Fibroblast of villous mesenchyme (primary cell): ENCODE measurements around the gene SMAD2. TPM values are rescaled to one million over a fixed set of nuclear protein-coding genes. Genes with fewer than 3 reads are reported as not detected.

Source experiments
- DNase-seq: peaks from one replicate; pipeline ENCODE4 v3.0.0-alpha.2; 2010; ENCODE audit warnings: low read depth
- H3K4me3 ChIP-seq: 2 replicates; pipeline ENCODE4 v1.5.1; 2011; ENCODE audit warnings: low read depth, mild to moderate bottlenecking, low read length
- total RNA-seq: library from RNA; depleted of rRNA; stranded (reverse); fragments of >200 nt; gene quantifications from 2 replicates; pipeline ENCODE4 v1.2.3, GENCODE V29; 2012
- TF ChIP-seq, protein P1 (sequence below): IDR thresholded peaks from 2 replicates; pipeline ENCODE4 v1.5.1; 2012; ENCODE audit warnings: low read depth, mild to moderate bottlenecking, low read length; ENCODE audit not compliant: insufficient read depth

The SMAD2 gene
- total RNA-seq, 1 donor, result 36.3 TPM

GRCh38 chr18:47793609-47794008 lies 136.8 kb downstream of the SMAD2 start:
- TF ChIP-seq, protein P1, sequence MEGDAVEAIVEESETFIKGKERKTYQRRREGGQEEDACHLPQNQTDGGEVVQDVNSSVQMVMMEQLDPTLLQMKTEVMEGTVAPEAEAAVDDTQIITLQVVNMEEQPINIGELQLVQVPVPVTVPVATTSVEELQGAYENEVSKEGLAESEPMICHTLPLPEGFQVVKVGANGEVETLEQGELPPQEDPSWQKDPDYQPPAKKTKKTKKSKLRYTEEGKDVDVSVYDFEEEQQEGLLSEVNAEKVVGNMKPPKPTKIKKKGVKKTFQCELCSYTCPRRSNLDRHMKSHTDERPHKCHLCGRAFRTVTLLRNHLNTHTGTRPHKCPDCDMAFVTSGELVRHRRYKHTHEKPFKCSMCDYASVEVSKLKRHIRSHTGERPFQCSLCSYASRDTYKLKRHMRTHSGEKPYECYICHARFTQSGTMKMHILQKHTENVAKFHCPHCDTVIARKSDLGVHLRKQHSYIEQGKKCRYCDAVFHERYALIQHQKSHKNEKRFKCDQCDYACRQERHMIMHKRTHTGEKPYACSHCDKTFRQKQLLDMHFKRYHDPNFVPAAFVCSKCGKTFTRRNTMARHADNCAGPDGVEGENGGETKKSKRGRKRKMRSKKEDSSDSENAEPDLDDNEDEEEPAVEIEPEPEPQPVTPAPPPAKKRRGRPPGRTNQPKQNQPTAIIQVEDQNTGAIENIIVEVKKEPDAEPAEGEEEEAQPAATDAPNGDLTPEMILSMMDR, result no peak
- no peak for DNase-seq
- no peak overlapping the region for H3K4me3 ChIP-seq

- no peak overlapping the region for H3K4me3 ChIP-seq
- no peak for DNase-seq
- TF ChIP-seq, protein P1, result no peak
These were observed 138.9 kb downstream of the SMAD2 start for GRCh38 chr18:47791461-47791985.

- H3K4me3 ChIP-seq, result no peak overlapping the region
- TF ChIP-seq, protein P1, result no peak
- no peak for DNase-seq
These were observed 140.4 kb downstream of the SMAD2 start for GRCh38 chr18:47790036-47790435.

DNA sequence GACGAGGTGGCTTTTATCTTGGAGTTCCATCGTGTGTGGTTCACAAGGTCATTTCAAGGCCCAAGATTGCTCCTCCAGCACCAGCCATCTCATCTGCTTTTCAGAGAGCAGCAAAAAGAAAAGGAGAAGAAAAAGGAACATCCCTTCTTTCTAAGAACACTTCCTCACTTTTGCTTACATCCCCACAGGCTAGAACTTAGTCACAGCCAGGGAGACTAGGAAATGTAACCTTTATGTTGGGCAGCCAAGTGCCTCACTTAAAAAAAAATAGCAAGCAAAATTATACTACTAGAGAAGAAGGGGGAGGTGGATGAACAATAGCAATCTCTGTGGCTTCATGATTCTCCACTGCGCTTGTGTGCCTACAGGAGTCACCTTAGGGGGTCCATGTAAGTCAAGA lies 141.8 kb downstream of the SMAD2 start:
- H3K4me3 ChIP-seq, result no peak overlapping the region
- no peak for DNase-seq
- TF ChIP-seq, protein P1, result no peak

DNA sequence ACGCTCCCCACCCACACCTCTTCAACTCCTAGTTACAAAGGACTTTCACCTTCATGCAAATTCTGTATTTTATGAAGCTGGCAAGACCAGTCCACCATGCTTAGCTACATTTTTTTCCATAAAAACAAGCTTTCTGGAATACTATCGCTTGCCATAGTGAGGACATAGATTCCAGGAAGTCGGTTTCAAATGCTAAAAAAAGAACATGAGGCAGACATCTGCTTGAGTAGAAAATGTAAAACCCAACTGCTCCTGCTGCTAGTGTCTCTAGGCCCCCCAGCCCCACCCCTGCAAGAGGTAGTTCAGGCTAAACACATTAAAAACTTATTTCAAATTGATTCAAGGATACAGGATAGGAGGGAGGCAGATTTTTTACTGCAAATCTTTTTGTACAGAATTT lies 148.9 kb downstream of the SMAD2 start:
- H3K4me3 ChIP-seq, result no peak overlapping the region
- DNase-seq, result no peak
- TF ChIP-seq, protein P1, result no peak

GRCh38 chr18:47780011-47780725 lies 150.3 kb downstream of the SMAD2 start:
- DNase-seq, result no peak
- no peak overlapping the region for H3K4me3 ChIP-seq
- TF ChIP-seq, protein P1, result no peak
